Adipocyte (in vitro differentiated cells): Measurements from ENCODE around the gene SLC46A3.
A peak's percentile ranks its signal among the peaks of the same experiment; 100 is the strongest.

ENCODE experiments used
- DNase-seq: peaks from one replicate; pipeline ENCODE4 v3.0.0-alpha.2; 2015; ENCODE audit warnings: low read depth
- H3K27me3 ChIP-seq: replicated peaks from 2 replicates; pipeline ENCODE4 v1.7.0; 2013; ENCODE audit warnings: mild to moderate bottlenecking, low read length, moderate library complexity; ENCODE audit not compliant: control insufficient read depth, insufficient read depth
- H3K36me3 ChIP-seq: 2 replicates; pipeline ENCODE4 v1.7.0; 2013; ENCODE audit warnings: low read length, mild to moderate bottlenecking, moderate library complexity; ENCODE audit not compliant: control insufficient read depth, insufficient read depth, severe bottlenecking
- H3K4me1 ChIP-seq: 2 replicates; pipeline ENCODE4 v1.7.0; 2013; ENCODE audit warnings: mild to moderate bottlenecking, low read length, moderate library complexity; ENCODE audit not compliant: control insufficient read depth, insufficient read depth
- H3K4me3 ChIP-seq: 2 replicates; pipeline ENCODE4 v1.7.0; 2013; ENCODE audit warnings: mild to moderate bottlenecking, low read length, moderate library complexity
- H3K9ac ChIP-seq: 2 replicates; pipeline ENCODE4 v1.7.0; 2013; ENCODE audit warnings: mild to moderate bottlenecking, low read length, moderate library complexity
- H3K9me3 ChIP-seq: 2 replicates; pipeline ENCODE4 v1.7.0; 2013; ENCODE audit warnings: mild to moderate bottlenecking, low read length, moderate library complexity; ENCODE audit not compliant: control insufficient read depth

Gene SLC46A3

DNA sequence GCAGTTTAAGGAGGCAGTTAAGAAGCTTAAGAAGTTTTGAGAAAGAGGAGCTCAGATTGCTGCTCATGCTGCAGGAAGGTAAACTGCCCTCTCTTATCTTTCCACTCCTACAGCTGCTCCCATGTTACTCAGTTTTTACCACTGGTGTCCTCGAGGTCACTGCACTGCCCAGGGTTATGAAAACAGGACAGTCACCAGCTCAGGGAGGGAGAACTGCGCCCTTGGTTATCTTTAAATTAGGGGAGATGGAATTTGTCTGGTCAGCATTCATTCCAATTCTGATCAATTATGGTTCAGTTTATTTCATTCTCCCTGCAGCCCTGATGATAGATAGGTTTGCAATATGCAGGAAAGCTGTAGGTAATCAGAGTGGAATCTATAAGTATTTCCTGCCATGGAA is 10.8 kb upstream of the SLC46A3 start:
- no peaks in the 10 kb centered on the region for H3K36me3 ChIP-seq

DNA sequence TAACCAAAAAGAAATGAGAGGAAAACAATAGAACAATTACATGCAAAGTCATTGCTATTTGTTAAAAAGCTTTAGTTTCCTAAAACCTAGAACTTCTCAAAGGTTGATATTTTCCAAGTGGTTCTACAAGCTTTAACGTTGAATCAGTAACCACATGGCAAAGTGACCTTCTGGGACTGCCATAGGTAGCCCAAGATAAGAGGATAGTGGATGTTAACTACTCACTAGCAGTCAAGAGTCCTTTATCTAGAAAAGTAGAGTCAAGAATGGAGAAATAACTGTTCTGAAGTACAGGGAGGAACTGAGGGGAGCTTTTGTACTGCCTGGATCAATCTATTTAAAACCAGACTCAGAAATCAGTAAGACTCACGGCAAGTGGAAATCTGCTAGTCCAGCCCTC is 9.9 kb upstream of the SLC46A3 start:
- no peak for DNase-seq
- Histone ChIP-seq H3K4me3 (no peak overlapping the region), H3K9me3 (no peaks in the 10 kb centered on the region), H3K9ac (no peak overlapping the region), H3K27me3 (no peaks in the 10 kb centered on the region), H3K4me1 (no peaks in the 10 kb centered on the region), H3K36me3 (no peaks in the 10 kb centered on the region)

More for the DNA sequence above, 10.8 kb upstream of the SLC46A3 start:
- H3K27me3 ChIP-seq = no peaks in the 10 kb centered on the region
- H3K4me3 ChIP-seq = no peak overlapping the region
- H3K9ac ChIP-seq = no peak overlapping the region
- H3K9me3 ChIP-seq = no peaks in the 10 kb centered on the region
- no peaks in the 10 kb centered on the region for H3K4me1 ChIP-seq
- DNase-seq = no peak

DNA sequence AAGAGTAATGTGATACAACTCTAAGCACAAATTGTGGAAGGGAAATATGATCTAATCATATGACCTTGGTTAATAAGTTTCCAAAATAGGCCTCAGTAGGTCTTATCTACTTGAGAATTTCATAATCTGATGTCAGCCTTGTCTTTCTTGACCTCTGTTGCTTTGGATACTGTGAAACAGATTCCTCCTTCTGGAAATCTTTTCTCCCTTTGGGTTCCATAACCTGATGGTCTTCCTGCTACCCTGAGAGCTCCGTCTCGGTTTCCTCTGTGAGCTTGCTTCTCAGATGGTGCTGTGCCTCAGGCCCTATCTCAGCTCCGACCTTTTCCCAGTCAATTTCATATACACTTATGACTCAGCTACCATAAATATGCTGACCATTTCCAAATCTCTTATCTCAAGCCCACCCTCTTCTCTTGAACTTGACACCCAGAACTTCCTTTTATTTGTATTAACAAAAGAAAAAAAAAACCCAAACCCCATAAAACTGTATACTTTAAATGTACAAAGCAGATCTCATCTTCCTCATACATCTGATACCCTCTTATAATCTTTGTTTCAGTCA is 6.4 kb upstream of the SLC46A3 start:
- Histone ChIP-seq H3K4me1 (no peaks in the 10 kb centered on the region), H3K4me3 (no peak overlapping the region), H3K9me3 (no peaks in the 10 kb centered on the region), H3K9ac (no peak overlapping the region), H3K27me3 (no peaks in the 10 kb centered on the region), H3K36me3 (no peaks in the 10 kb centered on the region)
- no peak for DNase-seq

DNA sequence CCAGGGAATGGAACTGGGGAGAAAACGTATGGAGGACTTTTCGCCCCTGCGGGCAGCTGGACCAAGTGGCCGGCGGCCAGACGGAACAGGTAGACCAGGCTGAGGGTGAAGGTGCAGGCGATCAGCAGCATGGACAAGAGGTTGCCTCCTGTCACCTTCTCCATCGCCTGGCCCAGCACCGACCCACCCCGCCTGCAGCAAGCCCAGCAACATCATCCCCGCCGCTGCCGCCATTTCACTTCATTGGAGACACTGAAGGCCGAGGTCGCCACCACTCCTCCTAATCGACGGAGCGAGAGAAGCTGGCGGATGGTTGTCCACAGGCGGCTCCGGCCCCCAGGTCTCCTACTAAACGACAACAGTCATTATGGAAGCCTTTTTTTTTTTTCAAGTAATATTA is 5.0 kb upstream of the SLC46A3 start:
- no peaks in the 10 kb centered on the region for H3K27me3 ChIP-seq
- no peak overlapping the region for H3K9ac ChIP-seq
- no peaks in the 10 kb centered on the region for H3K9me3 ChIP-seq
- H3K4me1 ChIP-seq = peaks cover 6% of the 10 kb centered on the region
- H3K4me3 ChIP-seq = no peak overlapping the region
- no peak for DNase-seq
- H3K36me3 ChIP-seq = no peaks in the 10 kb centered on the region

DNA sequence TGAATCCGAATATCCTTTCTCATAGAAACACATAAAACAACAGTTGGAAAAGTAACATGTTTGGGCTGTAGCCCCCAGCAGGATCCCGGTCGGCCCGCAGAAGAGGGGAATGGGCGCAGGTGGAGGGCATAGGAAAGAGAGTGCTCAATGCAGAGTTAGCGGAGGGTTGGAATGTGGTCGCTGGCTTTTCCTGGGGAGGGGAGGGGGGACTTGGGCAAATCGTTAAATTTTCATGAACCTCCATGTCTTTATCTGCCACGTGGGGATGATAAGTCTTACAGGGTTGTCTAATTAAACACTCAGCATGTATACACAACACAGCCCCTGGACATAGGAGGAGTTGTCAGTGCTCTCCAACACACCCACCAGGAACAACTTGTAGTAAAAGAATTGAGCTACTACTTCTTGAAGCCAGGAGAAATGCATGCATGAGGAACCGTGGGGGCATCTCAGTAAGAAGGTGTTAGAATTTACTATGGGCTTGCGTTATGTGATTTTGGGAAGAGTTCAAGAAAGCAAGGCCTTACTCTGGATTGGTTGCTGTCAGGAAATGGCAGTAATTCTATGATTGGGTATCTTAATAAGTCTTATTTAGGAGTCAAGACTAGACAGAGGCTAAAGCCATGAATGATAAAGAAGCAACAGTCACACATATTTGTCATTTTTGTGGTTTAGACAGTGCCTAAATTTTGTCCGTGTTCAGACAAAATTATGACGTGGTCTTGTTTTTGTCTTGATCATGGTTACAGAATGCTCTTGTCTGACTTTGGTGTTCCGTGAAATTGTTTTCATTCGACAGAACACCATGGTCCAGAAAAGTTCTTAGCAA is 671 bp upstream of the SLC46A3 start:
- Histone ChIP-seq H3K9ac (peak overlapping the region; percentile 81), H3K4me3 (peak overlapping the region; percentile 87), H3K27me3 (no peaks in the 10 kb centered on the region), H3K4me1 (peaks cover 25% of the 10 kb centered on the region), H3K9me3 (no peaks in the 10 kb centered on the region), H3K36me3 (no peaks in the 10 kb centered on the region)
- DNase-seq = peak; percentile 48

DNA sequence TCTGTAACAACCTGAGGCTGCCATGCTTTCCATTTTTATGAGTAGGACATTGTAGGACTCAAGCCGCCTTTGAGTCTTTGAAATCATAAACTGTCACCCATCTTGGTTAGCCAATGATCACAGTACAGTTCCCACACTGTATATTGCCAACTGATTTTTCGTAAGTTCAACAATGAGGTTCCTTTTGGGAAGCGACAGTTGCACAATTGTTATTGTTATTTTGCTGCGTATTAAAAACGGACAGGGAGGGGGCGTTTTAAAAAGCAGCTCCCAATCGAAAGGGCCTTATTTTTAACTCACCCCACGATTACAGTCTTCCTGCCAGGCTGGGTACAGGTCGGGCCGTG is 601 bp downstream of the SLC46A3 start:
- H3K27me3 ChIP-seq = no peaks in the 10 kb centered on the region
- no peaks in the 10 kb centered on the region for H3K9me3 ChIP-seq
- peak; percentile 58 for DNase-seq
- peak overlapping the region; percentile 82 for H3K9ac ChIP-seq
- peak overlapping the region; percentile 87 for H3K4me3 ChIP-seq
- no peaks in the 10 kb centered on the region for H3K36me3 ChIP-seq
- H3K4me1 ChIP-seq = peaks cover 25% of the 10 kb centered on the region

DNA sequence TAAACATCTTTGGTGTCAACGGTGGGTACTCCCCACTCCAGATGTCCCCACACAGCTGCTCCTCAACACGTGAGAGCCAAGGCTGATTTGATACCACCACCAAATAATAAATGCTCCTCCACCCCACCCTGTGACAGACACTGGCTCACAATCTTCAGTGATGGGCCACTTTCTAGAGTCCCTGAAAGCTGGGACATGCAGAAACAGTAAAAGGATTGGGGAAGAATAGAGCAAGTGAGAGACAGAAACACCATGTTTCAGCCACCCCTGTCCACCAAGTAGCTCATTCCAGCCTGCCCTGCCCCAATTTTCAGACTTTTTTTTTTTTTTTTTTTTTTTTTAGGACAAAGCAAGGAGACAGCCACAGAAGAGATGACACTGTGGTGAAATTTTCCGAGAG is 1.6 kb downstream of the SLC46A3 start:
- Histone ChIP-seq H3K4me1 (peaks cover 25% of the 10 kb centered on the region), H3K27me3 (no peaks in the 10 kb centered on the region), H3K9ac (no peak overlapping the region), H3K9me3 (no peaks in the 10 kb centered on the region), H3K36me3 (no peaks in the 10 kb centered on the region), H3K4me3 (peak overlapping the region; percentile 87)
- DNase-seq = no peak

DNA sequence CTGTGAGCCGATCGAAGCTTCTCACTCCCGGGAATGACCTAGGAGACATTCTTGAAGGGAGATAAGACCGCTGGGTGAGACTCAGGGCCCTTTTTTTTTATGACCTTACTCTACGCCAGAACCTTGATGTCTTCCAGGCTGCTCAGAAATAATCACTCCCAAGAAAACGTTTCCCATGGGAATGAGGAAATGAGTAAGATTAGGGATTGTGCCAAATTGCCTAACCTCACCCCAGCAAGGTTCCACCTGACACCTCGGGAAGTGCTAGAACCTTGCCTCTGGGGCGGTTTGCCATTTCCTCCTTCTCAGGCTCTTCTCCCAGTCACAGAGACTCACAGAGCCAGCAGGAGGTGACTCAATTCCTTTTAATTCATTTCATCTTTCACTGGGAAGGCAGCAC is 2.3 kb downstream of the SLC46A3 start:
- Histone ChIP-seq H3K27me3 (no peaks in the 10 kb centered on the region), H3K9me3 (no peaks in the 10 kb centered on the region), H3K4me3 (no peak overlapping the region), H3K4me1 (peaks cover 25% of the 10 kb centered on the region), H3K9ac (no peak overlapping the region), H3K36me3 (no peaks in the 10 kb centered on the region)
- DNase-seq = peak; percentile 33

DNA sequence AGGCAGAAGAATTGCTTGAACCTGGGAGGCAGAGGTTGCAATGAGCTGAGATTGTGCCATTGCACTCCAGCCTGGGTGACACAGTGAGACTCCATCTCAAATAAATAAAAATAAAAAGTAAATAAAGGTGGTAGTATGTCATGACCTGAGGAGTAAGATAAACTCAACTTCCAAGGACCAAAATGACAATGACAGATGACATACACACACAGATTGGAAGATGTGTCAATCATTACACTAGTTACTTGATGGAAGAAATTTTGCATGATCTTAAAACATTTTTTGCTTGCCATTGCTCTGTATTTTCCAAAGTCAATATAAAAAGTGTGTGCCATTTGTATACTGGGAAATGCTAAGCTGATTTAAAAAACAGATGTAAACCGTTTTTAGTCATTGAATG is 4.1 kb downstream of the SLC46A3 start:
- Histone ChIP-seq H3K36me3 (no peaks in the 10 kb centered on the region), H3K9ac (no peak overlapping the region), H3K4me1 (peaks cover 25% of the 10 kb centered on the region), H3K9me3 (no peaks in the 10 kb centered on the region), H3K27me3 (no peaks in the 10 kb centered on the region), H3K4me3 (no peak overlapping the region)
- DNase-seq = no peak

DNA sequence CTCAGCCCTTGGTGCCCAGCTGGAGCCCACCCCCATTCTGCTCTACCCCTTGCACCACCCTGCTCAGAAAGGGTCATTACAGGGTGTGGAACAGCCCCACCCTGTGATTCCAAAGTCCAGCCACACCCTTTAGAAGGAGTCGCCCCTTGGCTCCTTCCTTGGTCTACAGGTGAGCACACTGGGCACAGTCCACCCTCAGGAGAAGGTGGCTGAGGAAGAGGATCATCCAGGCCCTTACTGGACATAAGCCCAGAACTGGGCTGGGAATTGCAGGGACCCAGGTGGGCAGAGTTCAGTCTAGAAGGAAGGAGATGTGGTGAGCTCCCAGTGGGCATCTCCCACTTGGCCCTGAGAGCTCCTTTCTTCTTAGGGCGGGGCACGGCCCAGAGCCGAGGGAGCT is 8.6 kb downstream of the SLC46A3 start:
- Histone ChIP-seq H3K36me3 (no peaks in the 10 kb centered on the region), H3K27me3 (no peaks in the 10 kb centered on the region), H3K9ac (no peak overlapping the region), H3K4me1 (peaks cover 12% of the 10 kb centered on the region), H3K9me3 (no peaks in the 10 kb centered on the region), H3K4me3 (no peak overlapping the region)
- DNase-seq = no peak

DNA sequence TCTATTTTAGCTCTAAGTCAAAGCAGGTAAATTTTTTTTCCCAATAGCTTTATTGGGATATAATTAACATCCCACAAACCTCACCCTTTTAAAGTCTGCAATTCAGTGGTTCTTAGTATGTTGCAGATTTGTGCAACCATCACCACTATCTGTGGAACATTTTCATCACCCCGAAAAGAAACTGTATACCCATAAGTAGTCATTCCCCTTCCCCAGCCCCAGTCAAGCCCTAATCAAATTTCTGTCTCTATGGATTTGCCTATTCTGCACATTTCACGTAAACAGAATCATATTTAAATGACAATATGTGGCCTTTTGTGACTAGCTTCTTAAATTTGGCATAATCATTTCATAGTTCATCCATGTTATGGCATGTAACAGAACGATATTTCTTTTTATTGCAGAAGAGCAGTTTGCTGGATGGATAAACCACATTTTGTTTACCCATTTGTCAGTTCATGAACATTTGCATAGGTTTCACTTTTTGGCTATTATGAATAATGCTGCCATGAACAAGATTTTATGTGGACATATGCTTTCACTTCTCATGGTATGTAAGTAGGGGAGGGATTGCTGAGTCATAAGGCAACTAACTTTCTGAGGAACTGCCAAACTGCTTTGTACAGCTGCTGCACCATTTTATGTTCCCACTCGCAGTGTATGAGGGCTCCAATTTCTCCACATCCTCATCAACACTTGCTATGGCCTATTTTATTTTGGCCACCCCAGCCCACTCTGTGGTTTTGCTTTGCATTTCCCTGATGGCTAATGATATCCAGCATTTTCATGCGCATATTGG is 10.9 kb downstream of the SLC46A3 start:
- Histone ChIP-seq H3K9ac (no peak overlapping the region), H3K9me3 (no peaks in the 10 kb centered on the region), H3K4me3 (no peak overlapping the region), H3K27me3 (no peaks in the 10 kb centered on the region), H3K36me3 (no peaks in the 10 kb centered on the region), H3K4me1 (peaks cover 13% of the 10 kb centered on the region)
- DNase-seq = peak; percentile 91
